CD1c-positive myeloid dendritic cell (primary cell): ENCODE data around the gene ABLIM1.

Experiments
- DNase-seq: peaks from one replicate; pipeline ENCODE4 v3.0.0-alpha.2; 2016; ENCODE audit errors: extremely low spot score

The ABLIM1 gene

GRCh38 chr10:114679552-114679951 is 21.5 kb upstream of the ABLIM1 start:
- no peak for DNase-seq

- no peak for DNase-seq
Observed at GRCh38 chr10:114678820-114679219, 20.7 kb upstream of the ABLIM1 start.

- no peak for DNase-seq
Observed at GRCh38 chr10:114678336-114678735, 20.3 kb upstream of the ABLIM1 start.

DNA sequence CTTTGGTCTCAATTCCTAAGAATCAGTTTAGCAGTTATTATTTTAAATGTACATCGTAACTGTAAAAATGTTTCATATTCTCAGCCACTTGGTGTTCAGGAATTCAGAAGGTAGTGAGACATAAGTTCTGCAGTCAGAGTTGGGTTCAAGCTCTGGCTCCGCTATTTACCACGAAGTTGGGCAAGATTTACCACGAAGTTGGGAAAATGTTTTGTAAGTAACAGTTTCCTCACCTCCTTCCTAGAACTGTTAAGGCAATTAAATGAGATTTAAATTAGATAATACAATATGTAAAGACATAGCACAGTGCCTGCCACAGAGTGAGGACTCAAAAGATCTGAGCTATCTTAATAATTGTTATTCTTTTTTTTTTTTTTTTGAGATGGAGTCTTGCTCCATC is 16.3 kb upstream of the ABLIM1 start:
- DNase-seq: no peak

GRCh38 chr10:114669648-114670047 is 11.6 kb upstream of the ABLIM1 start:
- DNase-seq: no peak

- no peak for DNase-seq
Observed at GRCh38 chr10:114668375-114669080, 10.5 kb upstream of the ABLIM1 start.

- DNase-seq: no peak
Observed at GRCh38 chr10:114665873-114666272, 7.8 kb upstream of the ABLIM1 start.

DNA sequence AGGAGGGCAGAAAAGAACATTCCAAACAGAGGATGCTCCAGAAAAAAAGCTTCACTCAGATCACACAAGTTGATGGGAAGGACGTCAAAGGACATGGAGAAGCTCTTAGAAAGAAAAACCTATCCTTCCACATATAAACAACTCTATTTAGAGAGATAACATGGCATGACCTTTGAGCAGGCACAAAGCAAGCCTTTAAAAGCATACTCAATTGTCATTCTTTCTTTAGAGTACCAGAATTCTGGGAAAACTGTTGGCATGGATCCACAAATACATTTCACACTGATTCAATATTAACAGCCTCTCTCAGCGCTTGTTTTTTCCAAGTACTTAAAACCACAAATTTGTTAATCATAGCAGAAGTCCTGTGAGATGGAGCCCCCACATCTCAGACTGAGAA is 7.3 kb upstream of the ABLIM1 start:
- no peak for DNase-seq

DNA sequence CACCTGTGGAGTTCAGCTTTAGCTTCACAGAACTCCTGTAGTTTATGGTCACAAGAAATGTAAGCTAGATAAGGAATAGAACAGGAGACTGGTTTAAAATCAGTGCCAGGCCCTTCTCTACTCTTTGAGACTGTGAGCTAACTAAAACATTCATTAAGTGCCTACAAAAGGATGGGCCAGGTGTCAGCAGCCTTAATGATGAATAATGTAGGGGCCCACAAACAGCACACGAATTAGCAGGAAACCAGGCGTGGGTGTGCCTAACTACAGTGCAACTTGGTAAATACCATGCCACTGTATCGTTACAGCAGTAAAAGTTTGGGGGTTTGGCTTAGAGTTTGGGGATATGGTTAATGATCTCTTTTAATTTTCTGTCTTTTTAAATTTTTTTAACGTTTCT is 6.1 kb upstream of the ABLIM1 start:
- DNase-seq: no peak

DNA sequence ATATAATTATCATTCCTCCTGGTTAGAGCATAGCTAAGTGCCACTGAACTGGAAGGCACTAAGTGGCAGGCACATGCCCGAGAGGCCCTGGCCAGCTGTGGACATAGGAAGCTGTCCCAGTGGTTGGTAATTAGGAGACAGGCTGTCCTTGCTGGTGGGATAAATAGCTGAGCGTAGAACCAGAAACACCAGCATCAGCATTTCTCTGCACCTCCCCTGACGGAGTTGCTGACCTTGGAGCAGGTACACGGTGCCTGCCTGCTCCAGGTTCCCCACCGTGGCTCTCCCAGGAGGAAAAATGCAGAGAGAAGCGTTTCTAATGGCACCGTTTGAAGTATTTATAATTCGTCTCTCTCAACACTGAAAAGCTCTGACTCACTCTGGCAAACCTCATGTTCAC is 5.6 kb upstream of the ABLIM1 start:
- no peak for DNase-seq

DNA sequence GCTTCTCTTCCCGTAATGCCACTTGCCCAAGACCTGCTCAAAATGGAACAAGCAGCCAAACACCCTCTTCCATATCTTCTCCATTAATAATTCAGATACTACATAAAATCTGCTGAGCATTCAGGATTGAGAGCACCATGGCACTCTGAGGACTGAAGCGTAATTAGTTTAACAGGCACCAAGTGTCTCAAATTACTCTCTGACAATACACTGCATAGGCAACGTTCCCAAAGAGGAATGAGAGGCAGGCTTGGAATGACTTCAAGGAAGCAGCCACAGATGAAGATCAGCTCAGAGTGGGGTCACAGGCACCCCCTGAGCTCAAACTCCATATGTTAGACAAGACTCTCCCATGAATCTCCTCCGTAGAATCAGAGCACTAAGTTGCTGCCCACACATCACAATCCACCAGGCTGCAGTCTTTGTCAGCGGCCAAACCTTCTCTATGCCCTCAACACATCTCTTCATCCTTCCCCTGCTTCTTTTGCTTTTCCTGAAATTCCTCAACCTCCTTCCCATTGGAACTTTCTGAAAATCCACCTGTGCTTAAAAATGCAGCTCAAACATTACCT is 4.7 kb upstream of the ABLIM1 start:
- no peak for DNase-seq

DNA sequence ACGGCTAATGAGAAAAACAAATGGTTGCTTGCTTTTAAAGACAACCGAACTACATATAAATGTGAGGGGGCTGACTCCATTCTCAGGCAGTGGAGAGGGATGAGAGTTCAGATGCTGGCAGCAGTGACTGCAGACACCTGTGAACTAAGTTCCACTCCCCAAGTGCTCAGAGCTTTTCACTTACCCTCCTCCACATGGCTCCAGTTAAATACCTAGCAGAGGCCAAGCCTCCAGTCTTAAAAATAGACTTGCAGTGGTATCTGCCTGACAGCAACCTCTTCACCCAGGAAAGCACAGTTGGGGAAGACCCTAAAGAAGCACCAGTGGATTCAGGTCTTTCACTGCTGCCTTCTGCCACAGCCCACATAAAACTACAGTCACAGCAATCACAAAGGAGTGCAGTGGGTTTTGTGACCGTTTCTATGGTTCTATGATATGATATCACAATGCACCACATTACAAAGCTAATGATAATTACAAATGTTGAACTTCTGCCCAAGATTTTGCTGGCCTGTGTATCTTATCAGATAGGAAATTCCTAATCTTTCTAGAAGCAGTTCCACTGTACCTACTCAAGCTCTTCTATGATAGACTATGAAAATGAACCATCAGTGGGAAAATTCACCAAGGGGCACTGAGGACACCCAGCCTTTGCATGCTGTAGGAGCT is 3.3 kb upstream of the ABLIM1 start:
- no peak for DNase-seq

GRCh38 chr10:114655671-114656070 is 2.4 kb downstream of the ABLIM1 start:
- DNase-seq: no peak

- DNase-seq: no peak
Observed at GRCh38 chr10:114654822-114655575, 3.1 kb downstream of the ABLIM1 start.

- DNase-seq: no peak
Observed at GRCh38 chr10:114653926-114654325, 4.1 kb downstream of the ABLIM1 start.

DNA sequence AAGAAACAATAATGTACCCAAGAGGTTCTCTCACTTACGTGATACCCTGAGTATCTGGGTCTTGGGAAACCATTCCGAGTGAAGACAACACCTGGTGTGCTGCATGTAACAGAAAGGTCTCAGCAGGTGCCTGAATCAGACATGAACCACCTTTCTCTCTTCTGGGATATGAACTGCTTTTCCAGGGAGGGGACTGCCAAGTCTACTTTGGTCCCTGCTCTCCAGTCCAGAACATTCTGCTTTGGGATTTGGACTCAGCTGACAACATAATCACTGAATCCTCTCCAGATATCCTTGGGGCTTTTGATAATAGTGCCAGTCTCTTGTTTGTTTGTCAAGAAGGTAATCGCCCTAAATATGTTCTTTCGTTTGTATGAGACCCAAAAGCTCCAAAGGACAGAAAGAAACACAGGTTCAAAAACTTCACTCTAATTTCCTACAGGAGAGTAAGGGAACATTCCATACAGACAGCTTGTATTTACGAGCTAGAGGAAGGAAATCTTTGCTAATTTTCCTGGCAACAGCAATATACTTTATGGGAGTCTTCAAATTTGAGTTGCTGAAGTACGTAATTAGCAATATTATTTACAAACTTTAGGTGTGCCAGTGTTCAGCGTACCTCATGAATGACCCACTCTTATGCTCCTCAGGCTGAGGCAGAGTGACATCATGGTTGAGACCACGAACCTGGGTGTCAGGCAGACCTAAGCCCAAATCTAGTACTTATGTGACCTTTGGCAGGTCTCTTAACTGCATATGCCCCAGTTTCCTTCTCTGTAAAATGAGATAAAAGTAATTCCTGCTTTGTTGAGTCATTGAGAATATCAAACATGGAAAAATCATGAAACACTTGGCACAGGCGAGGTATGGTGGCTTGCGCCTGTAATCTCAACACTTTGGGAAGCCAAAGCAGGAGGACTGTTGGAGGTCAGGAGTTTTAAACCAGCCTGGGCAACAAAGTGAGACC is 5.4 kb downstream of the ABLIM1 start:
- no peak for DNase-seq

GRCh38 chr10:114650831-114651230 is 7.2 kb downstream of the ABLIM1 start:
- no peak for DNase-seq

DNA sequence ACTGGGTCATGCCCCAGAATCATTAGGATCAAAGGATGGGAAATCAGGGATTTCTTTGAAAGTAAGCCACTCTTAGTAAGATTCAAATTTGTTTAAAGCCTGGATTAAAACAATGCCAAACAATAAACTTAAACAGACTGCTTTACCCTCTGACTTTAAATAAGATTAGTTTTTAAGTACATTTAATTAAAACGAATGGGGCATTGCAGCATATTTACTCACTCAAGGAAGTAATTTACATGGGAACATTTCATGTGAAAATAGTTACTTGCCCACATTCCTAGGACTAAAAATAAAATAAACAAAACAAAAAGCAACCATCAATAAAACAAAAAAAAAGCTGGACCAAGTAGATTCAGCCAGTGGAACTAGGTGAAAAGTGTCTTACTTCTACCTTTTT is 7.8 kb downstream of the ABLIM1 start:
- DNase-seq: no peak

GRCh38 chr10:114649217-114649903 is 8.7 kb downstream of the ABLIM1 start:
- no peak for DNase-seq

GRCh38 chr10:114648368-114648767 is 9.7 kb downstream of the ABLIM1 start:
- no peak for DNase-seq
